ENCODE measurements around the gene SMARCA4.

- TF ChIP-seq CTCF (IDR thresholded peaks at IDR 0.05; ENCODE audit: low read length), result no peak
- no peak for TF ChIP-seq EZH2 (IDR thresholded peaks at IDR 0.05; ENCODE audit: borderline replicate concordance, low read length)
Measured at GRCh38 chr19:11033251-11033650, 72.4 kb downstream of the SMARCA4 start.

All from OCI-LY1 (cell line).